A673 (cell line): ENCODE results near the gene NAT9.

Experiments
- CTCF ChIP-seq: fragments of 300-800, 200-600 bp; sonication (generic); conservative IDR thresholded peaks from 2 replicates; pipeline ENCODE4 v1.5.1; 2017; ENCODE audit warnings: low read depth, mild to moderate bottlenecking, antibody characterized with exemption, low read length, moderate library complexity, mixed read lengths
- EZH2 ChIP-seq: fragments of 200-600 bp; sonication (generic); IDR thresholded peaks from 2 replicates; pipeline ENCODE4 v1.6.1; 2017; ENCODE audit warnings: borderline replicate concordance, low read depth, mild to moderate bottlenecking, mixed read lengths, antibody characterized with exemption, low read length; ENCODE audit not compliant: poor library complexity, severe bottlenecking

- no peak for TF ChIP-seq EZH2
- TF ChIP-seq CTCF = no peak
Measured at GRCh38 chr17:74738051-74738996, 37.8 kb downstream of the NAT9 start.
